SK-N-SH treated with all-trans-retinoic acid at 6 μM for 48 hours (cell line): ENCODE results near the gene SH2B3.

Source experiments
- ATAC-seq: fragments of 200-7000 bp; cut with Tn5 transposase; 3 replicates; pipeline ENCODE4 v1.9.1; 2020; ENCODE audit warnings: mild to moderate bottlenecking, moderate library complexity
- ARNTL ChIP-seq: fragments of 450-650 bp; formaldehyde crosslinking; IDR thresholded peaks from 2 replicates; pipeline ENCODE4 v1.5.0; 2020; ENCODE audit warnings: low read depth, mild to moderate bottlenecking, moderate library complexity, borderline replicate concordance
- BACH2 ChIP-seq: fragments of 250-450 bp; sonication (Bioruptor Pico); IDR thresholded peaks from 2 replicates; pipeline ENCODE4 v1.9.0; 2021; ENCODE audit warnings: mild to moderate bottlenecking, borderline replicate concordance
- CREB5 ChIP-seq: fragments of 250-450 bp; sonication (Bioruptor Pico); IDR thresholded peaks from 2 replicates; pipeline ENCODE4 v1.5.1; 2020; ENCODE audit warnings: low read depth, mild to moderate bottlenecking, moderate library complexity
- CSRNP3 ChIP-seq: fragments of 250-450 bp; sonication (Bioruptor Pico); IDR thresholded peaks from 2 replicates; pipeline ENCODE4 v1.5.1; 2021; ENCODE audit warnings: mild to moderate bottlenecking, moderate library complexity
- ESRRG ChIP-seq: fragments of 250-450 bp; sonication (Bioruptor Pico); IDR thresholded peaks from 2 replicates; pipeline ENCODE4 v1.6.1; 2021; ENCODE audit warnings: mild to moderate bottlenecking
- GLIS3 ChIP-seq: fragments of 250-450 bp; sonication (Bioruptor Pico); IDR thresholded peaks from 2 replicates; pipeline ENCODE4 v1.5.0; 2020; ENCODE audit warnings: mild to moderate bottlenecking, moderate library complexity
- ISL1 ChIP-seq: fragments of 250-450 bp; sonication (Bioruptor Pico); IDR thresholded peaks from 2 replicates; pipeline ENCODE4 v2.1.2; 2022; ENCODE audit warnings: mild to moderate bottlenecking, moderate library complexity
- OSR1 ChIP-seq: fragments of 250-450 bp; sonication (Bioruptor Pico); IDR thresholded peaks from 2 replicates; pipeline ENCODE4 v1.8.0; 2022; ENCODE audit warnings: moderate library complexity, mild to moderate bottlenecking, inconsistent platforms
- PATZ1 ChIP-seq: fragments of 250-450 bp; sonication (Bioruptor Pico); IDR thresholded peaks from 2 replicates; pipeline ENCODE4 v1.8.0; 2020; ENCODE audit warnings: mild to moderate bottlenecking, moderate library complexity, borderline replicate concordance
- PPARA ChIP-seq: fragments of 250-450 bp; sonication (Bioruptor Pico); IDR thresholded peaks from 2 replicates; pipeline ENCODE4 v1.5.0; 2020; ENCODE audit warnings: mild to moderate bottlenecking, borderline replicate concordance
- RARB ChIP-seq: fragments of 250-450 bp; sonication (Bioruptor Pico); IDR thresholded peaks from 2 replicates; pipeline ENCODE4 v1.8.0; 2021; ENCODE audit warnings: mild to moderate bottlenecking, moderate library complexity
- SNAI2 ChIP-seq: fragments of 250-450 bp; sonication (Bioruptor Pico); IDR thresholded peaks from 2 replicates; pipeline ENCODE4 v1.5.0; 2020; ENCODE audit warnings: mild to moderate bottlenecking, moderate library complexity
- TCF4 ChIP-seq: fragments of 250-450 bp; sonication (Bioruptor Pico); IDR thresholded peaks from 2 replicates; pipeline ENCODE4 v1.8.0; 2021; ENCODE audit warnings: mild to moderate bottlenecking, moderate library complexity, borderline replicate concordance
- TOX ChIP-seq: fragments of 250-450 bp; sonication (Bioruptor Pico); IDR thresholded peaks from 2 replicates; pipeline ENCODE4 v1.8.0; 2021; ENCODE audit warnings: mild to moderate bottlenecking, moderate library complexity, borderline replicate concordance
- TSHZ2 ChIP-seq: fragments of 250-450 bp; sonication (Bioruptor Pico); IDR thresholded peaks from 2 replicates; pipeline ENCODE4 v1.5.0; 2020; ENCODE audit warnings: mild to moderate bottlenecking, moderate library complexity
- ZC3H10 ChIP-seq: fragments of 250-450 bp; sonication (Bioruptor Pico); IDR thresholded peaks from 2 replicates; pipeline ENCODE4 v1.5.1; 2021; ENCODE audit warnings: mild to moderate bottlenecking, moderate library complexity
- ZFP3 ChIP-seq: fragments of 250-450 bp; sonication (Bioruptor Pico); IDR thresholded peaks from 2 replicates; pipeline ENCODE4 v1.5.0; 2020; ENCODE audit warnings: mild to moderate bottlenecking, moderate library complexity
- ZFP30 ChIP-seq: fragments of 450-650 bp; formaldehyde crosslinking; IDR thresholded peaks from 2 replicates; pipeline ENCODE4 v1.5.0; 2022; ENCODE audit warnings: mild to moderate bottlenecking, moderate library complexity
- ZNF565 ChIP-seq: fragments of 450-650 bp; formaldehyde crosslinking; conservative IDR thresholded peaks from 2 replicates; pipeline ENCODE4 v1.5.0; 2020; ENCODE audit warnings: low read depth, mild to moderate bottlenecking, moderate library complexity
- ZNF70 ChIP-seq: fragments of 450-650 bp; formaldehyde crosslinking; IDR thresholded peaks from 2 replicates; pipeline ENCODE4 v1.5.0; 2020; ENCODE audit warnings: mild to moderate bottlenecking, moderate library complexity
- ZNF8 ChIP-seq: fragments of 450-650 bp; formaldehyde crosslinking; IDR thresholded peaks from 2 replicates; pipeline ENCODE4 v1.5.0; 2020; ENCODE audit warnings: mild to moderate bottlenecking, moderate library complexity

Gene SH2B3

GRCh38 chr12:111429828-111430432, 24.2 kb downstream of the SH2B3 start:
- ATAC-seq, result no peak
- TF ChIP-seq RARB (CRISPR knock-in tag) (no peak), ISL1 (CRISPR knock-in tag) (no peak), ZFP30 (no peak), TSHZ2 (CRISPR knock-in tag) (no peak), ZC3H10 (CRISPR knock-in tag) (no peak), OSR1 (no peak), GLIS3 (no peak), PPARA (CRISPR knock-in tag) (no peak), TCF4 (CRISPR knock-in tag) (no peak), ZFP3 (no peak), ARNTL (CRISPR knock-in tag) (no peak), ZNF8 (no peak), CSRNP3 (CRISPR knock-in tag) (no peak), SNAI2 (no peak), ZNF70 (CRISPR knock-in tag) (no peak), TOX (CRISPR knock-in tag) (no peak), ESRRG (CRISPR knock-in tag) (no peak), PATZ1 (CRISPR knock-in tag) (no peak), ZNF565 (no peak)

- no peak for ATAC-seq
- TF ChIP-seq ZNF70 (CRISPR knock-in tag), result no peak
- no peak for TF ChIP-seq GLIS3
- no peak for TF ChIP-seq TSHZ2 (CRISPR knock-in tag)
- no peak for TF ChIP-seq CSRNP3 (CRISPR knock-in tag)
- no peak for TF ChIP-seq CREB5
- TF ChIP-seq PPARA (CRISPR knock-in tag), result no peak
- no peak for TF ChIP-seq BACH2 (CRISPR knock-in tag)
These were observed 25.0 kb downstream of the SH2B3 start for GRCh38 chr12:111430433-111431353.
